ENCODE measurements around the gene AHRR. TPM values are rescaled to one million over a fixed set of nuclear protein-coding genes. Genes with fewer than 3 reads are reported as not detected.

Gene AHRR
- total RNA-seq, 1 experiment from 2014 or later = 1.9 TPM

GRCh38 chr5:310516-310915 lies 11.0 kb upstream of the AHRR start:
- ChIA-PET POLR2A (ENCODE audit: unreplicated experiment) (no interaction called here), CTCF (no interaction called here)
- H3K79me2 ChIP-seq (ENCODE audit: low read length) = peaks cover 45% of the 10 kb centered on the region
- no peaks in the 10 kb centered on the region for H3K9me2 ChIP-seq (replicated peaks; ENCODE audit: low read length)
- H3K27ac ChIP-seq (ENCODE audit: low read length) = peak overlapping the region; percentile 98
- TF ChIP-seq EZH2 (IDR thresholded peaks at IDR 0.05; ENCODE audit: low read length, unreplicated experiment) (no peak), EZH2phosphoT487 (IDR thresholded peaks at IDR 0.05; ENCODE audit: borderline replicate concordance, low read length) (no peak), CTCF (conservative IDR thresholded peaks at IDR 0.05; ENCODE audit: low read depth, low read length) (no peak)
- DNase-seq (peak; percentile 43), ATAC-seq (peak; percentile 11)
- H3K4me1 ChIP-seq (ENCODE audit: insufficient read depth, low read length) = peaks cover 40% of the 10 kb centered on the region
- H3K9ac ChIP-seq (ENCODE audit: low read length) = peak overlapping the region; percentile 77
- H2AFZ ChIP-seq (ENCODE audit: low read length) = no peak overlapping the region
- no TSS peak for BruUV-seq (replicated peaks)
- H3K4me3 ChIP-seq (ENCODE audit: low read length) = no peak overlapping the region; the same call in 1 of the 2 replicates
- no peaks in the 10 kb centered on the region for H4K20me1 ChIP-seq (ENCODE audit: low read length)
- H3K4me2 ChIP-seq (ENCODE audit: low read length) = peak overlapping the region; percentile 55
- no peaks in the 10 kb centered on the region for H3K9me3 ChIP-seq (ENCODE audit: low read length)
- H3K27me3 ChIP-seq (ENCODE audit: low read length) = no peaks in the 10 kb centered on the region
- peaks cover 37% of the 10 kb centered on the region; the same call in 1 of the 2 replicates for H3K36me3 ChIP-seq (ENCODE audit: low read depth, low read length)
- intact Hi-C loops (cut with micrococcal nuclease) = no loop called here
- peaks cover 7% of the 10 kb centered on the region for H3F3A ChIP-seq (ENCODE audit: low read length, unreplicated experiment)

- intact Hi-C loops (cut with micrococcal nuclease) = no loop called here
- no peaks in the 10 kb centered on the region for H3K9me3 ChIP-seq (ENCODE audit: low read length)
- H3K4me1 ChIP-seq (ENCODE audit: insufficient read depth, low read length) = peaks cover 40% of the 10 kb centered on the region
- peak overlapping the region; percentile 98 for H3K27ac ChIP-seq (ENCODE audit: low read length)
- no TSS peak for BruUV-seq (replicated peaks)
- ATAC-seq = peak; percentile 84
- H4K20me1 ChIP-seq (ENCODE audit: low read length) = no peaks in the 10 kb centered on the region
- no peaks in the 10 kb centered on the region for H3K9me2 ChIP-seq (replicated peaks; ENCODE audit: low read length)
- peaks cover 7% of the 10 kb centered on the region for H3F3A ChIP-seq (ENCODE audit: low read length, unreplicated experiment)
- H3K79me2 ChIP-seq (ENCODE audit: low read length) = peaks cover 45% of the 10 kb centered on the region
- no peaks in the 10 kb centered on the region for H3K27me3 ChIP-seq (ENCODE audit: low read length)
- H3K36me3 ChIP-seq (ENCODE audit: low read depth, low read length) = peaks cover 37% of the 10 kb centered on the region; the same call in 1 of the 2 replicates
- H3K4me2 ChIP-seq (ENCODE audit: low read length) = peak overlapping the region; percentile 55
- ChIA-PET POLR2A (ENCODE audit: unreplicated experiment) (no interaction called here), CTCF (no interaction called here)
- peak overlapping the region; percentile 79 for H3K9ac ChIP-seq (ENCODE audit: low read length)
- H2AFZ ChIP-seq (ENCODE audit: low read length) = 0 out of 2 replicates have a peak overlapping the region, but pooled peaks have one; percentile 6
- peak; percentile 91 for DNase-seq
- peak overlapping the region; percentile 42 for H3K4me3 ChIP-seq (ENCODE audit: low read length)
- no peak for TF ChIP-seq EZH2phosphoT487 (IDR thresholded peaks at IDR 0.05; ENCODE audit: borderline replicate concordance, low read length)
- no peak for TF ChIP-seq CTCF (conservative IDR thresholded peaks at IDR 0.05; ENCODE audit: low read depth, low read length)
- TF ChIP-seq EZH2 (IDR thresholded peaks at IDR 0.05; ENCODE audit: low read length, unreplicated experiment) = no peak
Observed at GRCh38 chr5:310941-311434, 10.5 kb upstream of the AHRR start.

- CTCF ChIA-PET = no interaction called here
- intact Hi-C loops (cut with micrococcal nuclease) = no loop called here
- no peaks in the 10 kb centered on the region for H4K20me1 ChIP-seq (ENCODE audit: low read length)
Observed at GRCh38 chr5:311963-312362, 9.6 kb upstream of the AHRR start.

More at GRCh38 chr5:311963-312362, 9.6 kb upstream of the AHRR start:
- no TSS peak for BruUV-seq (replicated peaks)
- DNase-seq = no peak
- peak overlapping the region; percentile 55; the same call in 1 of the 2 replicates for H3K4me2 ChIP-seq (ENCODE audit: low read length)
- H3K9me2 ChIP-seq (replicated peaks; ENCODE audit: low read length) = no peaks in the 10 kb centered on the region
- POLR2A ChIA-PET (ENCODE audit: unreplicated experiment) = no interaction called here
- no peak overlapping the region for H3K4me3 ChIP-seq (ENCODE audit: low read length)
- no peak overlapping the region for H2AFZ ChIP-seq (ENCODE audit: low read length)
- TF ChIP-seq CTCF (conservative IDR thresholded peaks at IDR 0.05; ENCODE audit: low read depth, low read length) = no peak
- peak overlapping the region; percentile 98 for H3K27ac ChIP-seq (ENCODE audit: low read length)
- peaks cover 45% of the 10 kb centered on the region for H3K79me2 ChIP-seq (ENCODE audit: low read length)
- H3K9ac ChIP-seq (ENCODE audit: low read length) = peak overlapping the region; percentile 79
- H3K36me3 ChIP-seq (ENCODE audit: low read depth, low read length) = peaks cover 28% of the 10 kb centered on the region; the same call in 1 of the 2 replicates
- no peak for ATAC-seq
- peaks cover 7% of the 10 kb centered on the region for H3F3A ChIP-seq (ENCODE audit: low read length, unreplicated experiment)
- H3K27me3 ChIP-seq (ENCODE audit: low read length) = no peaks in the 10 kb centered on the region
- H3K4me1 ChIP-seq (ENCODE audit: insufficient read depth, low read length) = peaks cover 40% of the 10 kb centered on the region
- H3K9me3 ChIP-seq (ENCODE audit: low read length) = no peaks in the 10 kb centered on the region
